Measurements from ENCODE around the gene FAF1.

GRCh38 chr1:50774759-50775351 lies 185.2 kb downstream of the FAF1 start:
- TF ChIP-seq CTCF (IDR thresholded peaks at IDR 0.05) = peak; percentile 66 to 85 (median 82)
- no peak for TF ChIP-seq POLR2A (IDR thresholded peaks at IDR 0.05)

All from right lobe of liver (tissue), 4 donors.